HG03457 (cell line): ENCODE measurements around the gene VPS33A.
"Not testable (repeated sequence)": the region's sequence is repeated elsewhere in the genome, so short reads cannot be mapped to it uniquely, and the experiment has no call there.

ENCODE experiments used
- ATAC-seq: cut with Tn5 transposase; IDR thresholded peaks from one replicate; pipeline ENCODE4 v1.9.1; 2021; ENCODE audit warnings: moderate number of reproducible peaks; ENCODE audit not compliant: unreplicated experiment

VPS33A gene

GRCh38 chr12:122266230-122266901 is at the start of gene VPS33A:
Gene VPS33A (minus strand): TSS chr12:122266494. CDS start chr12:122266408, 86 bp downstream.
- ATAC-seq, result peak; percentile 80

GRCh38 chr12:122312926-122313325 is 46.6 kb upstream of the VPS33A start:
- ATAC-seq, result no peak

- ATAC-seq, result no peak
Measured at GRCh38 chr12:122311696-122312095, 45.4 kb upstream of the VPS33A start.

GRCh38 chr12:122310626-122311333 is 44.5 kb upstream of the VPS33A start:
- ATAC-seq, result no peak

GRCh38 chr12:122309564-122310121 is 43.3 kb upstream of the VPS33A start:
- no peak for ATAC-seq

- ATAC-seq, result no peak
Measured at GRCh38 chr12:122308811-122309210, 42.5 kb upstream of the VPS33A start.

- ATAC-seq, result no peak
Measured at GRCh38 chr12:122306407-122306806, 40.1 kb upstream of the VPS33A start.

GRCh38 chr12:122304924-122305323 is 38.6 kb upstream of the VPS33A start:
- no peak for ATAC-seq

GRCh38 chr12:122303068-122303467 is 36.8 kb upstream of the VPS33A start:
- ATAC-seq, result no peak

GRCh38 chr12:122298071-122298748 is 31.9 kb upstream of the VPS33A start:
- no peak for ATAC-seq

GRCh38 chr12:122297494-122297893 is 31.2 kb upstream of the VPS33A start:
- ATAC-seq, result no peak

- ATAC-seq, result no peak
Measured at GRCh38 chr12:122295877-122296276, 29.6 kb upstream of the VPS33A start.

GRCh38 chr12:122293081-122293480 is 26.8 kb upstream of the VPS33A start:
- peak; percentile 83 for ATAC-seq

- ATAC-seq, result no peak
Measured at GRCh38 chr12:122291431-122291830, 25.1 kb upstream of the VPS33A start.

GRCh38 chr12:122283680-122284079 is 17.4 kb upstream of the VPS33A start:
- no peak for ATAC-seq

- no peak for ATAC-seq
Measured at GRCh38 chr12:122282061-122282460, 15.8 kb upstream of the VPS33A start.

GRCh38 chr12:122276242-122276641 is 9.9 kb upstream of the VPS33A start:
- ATAC-seq, result no peak

GRCh38 chr12:122275459-122275858 is 9.2 kb upstream of the VPS33A start:
- no peak for ATAC-seq

GRCh38 chr12:122265886-122266229 is 436 bp downstream of the VPS33A start:
- ATAC-seq, result peak; percentile 28

- peak; percentile 19 for ATAC-seq
Measured at GRCh38 chr12:122265476-122265875, 818 bp downstream of the VPS33A start.

- not testable (repeated sequence) for ATAC-seq
Measured at GRCh38 chr12:122260735-122261134, 5.6 kb downstream of the VPS33A start.

GRCh38 chr12:122258939-122259338 is 7.4 kb downstream of the VPS33A start:
- ATAC-seq, result not testable (repeated sequence)
